Measurements from ENCODE around the gene DCAF4.
A peak's percentile ranks its signal among the peaks of the same experiment; 100 is the strongest.
"Not testable (repeated sequence)": the region's sequence is repeated elsewhere in the genome, so short reads cannot be mapped to it uniquely, and the experiment has no call there.

The DCAF4 gene

DNA sequence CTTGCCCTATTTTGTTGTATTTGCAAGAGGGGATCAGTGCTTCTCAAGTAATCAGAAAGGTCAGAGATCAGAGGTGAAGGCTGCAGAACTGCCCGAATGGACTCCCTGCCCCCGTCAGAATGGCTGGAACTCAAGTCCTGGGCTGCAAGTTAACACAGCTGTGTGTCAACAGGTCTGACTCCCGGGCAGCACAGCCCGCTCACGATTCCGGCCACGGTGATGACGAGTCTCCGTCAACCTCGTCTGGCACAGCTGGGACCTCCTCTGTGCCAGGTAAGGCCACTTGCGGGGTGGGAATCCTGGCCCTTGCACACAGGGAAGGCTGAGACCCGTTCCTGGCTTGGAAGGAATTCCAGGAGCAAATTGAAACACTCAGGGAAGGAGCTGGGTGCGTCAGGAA lies 13.4 kb downstream of the DCAF4 start:
- DNase-seq = no peak

DNA sequence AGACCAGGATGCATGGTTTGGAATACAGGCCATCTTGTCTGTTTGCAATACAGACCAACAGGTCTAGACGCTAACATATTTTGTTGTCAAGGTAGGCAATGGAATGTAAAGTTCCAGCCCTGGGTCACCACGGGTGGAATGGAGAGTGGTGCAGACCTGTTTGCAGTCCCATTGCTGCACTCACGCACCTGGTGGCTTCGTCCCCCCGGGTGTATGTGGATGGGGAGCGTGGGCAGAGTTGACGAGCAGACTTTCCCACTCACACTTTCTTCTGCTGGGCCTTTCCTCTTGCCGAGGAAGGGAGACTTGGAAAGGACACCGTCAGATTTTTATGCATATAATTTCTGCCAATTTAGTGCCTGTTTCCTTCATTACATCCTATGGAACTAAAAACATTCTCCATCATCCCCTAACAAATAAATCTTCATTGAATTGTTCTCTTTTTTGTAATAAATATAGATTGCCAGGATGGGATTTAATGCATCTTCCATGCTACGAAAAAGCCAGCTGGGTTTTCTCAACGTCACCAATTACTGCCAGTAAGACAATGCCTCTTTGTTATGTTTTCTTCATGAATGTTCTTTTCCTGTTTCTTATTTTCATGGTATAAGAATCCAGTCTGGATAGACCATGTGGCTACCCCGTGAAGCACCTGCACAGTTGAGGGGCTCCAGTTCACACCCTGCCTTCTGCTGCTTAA lies 15.2 kb downstream of the DCAF4 start:
- DNase-seq = no peak

GRCh38 chr14:72942934-72943333 lies 16.7 kb downstream of the DCAF4 start:
- DNase-seq = no peak

DNA sequence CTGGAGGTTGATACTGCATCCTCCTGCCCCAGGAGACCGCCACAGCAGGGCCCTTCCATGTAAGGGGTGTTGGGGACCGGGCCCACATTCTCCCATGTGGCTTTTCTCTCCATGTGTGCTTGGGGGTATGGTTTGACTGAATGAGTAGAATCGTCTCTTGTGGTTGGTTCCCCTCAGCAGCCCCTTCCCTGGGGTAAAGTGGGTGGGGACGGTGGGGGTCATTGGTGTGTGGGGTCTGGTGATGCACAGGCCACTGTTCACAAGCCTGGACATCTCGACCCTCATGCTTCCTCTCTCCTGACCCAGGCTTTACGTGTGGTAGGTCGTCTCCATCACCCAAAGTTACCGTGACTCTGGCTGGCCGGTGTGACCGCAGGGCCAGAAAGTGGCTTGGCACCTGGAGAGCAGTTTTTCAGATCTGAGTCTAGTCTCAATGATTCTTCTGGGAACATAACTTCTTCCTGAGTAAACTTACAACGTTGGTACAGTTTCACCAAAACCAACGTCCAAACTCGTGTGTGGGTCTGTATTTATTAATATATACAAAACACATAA lies 17.7 kb downstream of the DCAF4 start:
- no peak for DNase-seq

GRCh38 chr14:72945356-72946027 lies 19.2 kb downstream of the DCAF4 start:
- DNase-seq = no peak

GRCh38 chr14:72946491-72946890 lies 20.2 kb downstream of the DCAF4 start:
- no peak for DNase-seq

GRCh38 chr14:72947366-72948160 lies 21.3 kb downstream of the DCAF4 start:
- DNase-seq = no peak

GRCh38 chr14:72948481-72949138 lies 22.3 kb downstream of the DCAF4 start:
- DNase-seq = peak in 1 of 2 experiments; percentile 55

- no peak for DNase-seq
Measured at GRCh38 chr14:72952171-72952570, 25.9 kb downstream of the DCAF4 start.

DNA sequence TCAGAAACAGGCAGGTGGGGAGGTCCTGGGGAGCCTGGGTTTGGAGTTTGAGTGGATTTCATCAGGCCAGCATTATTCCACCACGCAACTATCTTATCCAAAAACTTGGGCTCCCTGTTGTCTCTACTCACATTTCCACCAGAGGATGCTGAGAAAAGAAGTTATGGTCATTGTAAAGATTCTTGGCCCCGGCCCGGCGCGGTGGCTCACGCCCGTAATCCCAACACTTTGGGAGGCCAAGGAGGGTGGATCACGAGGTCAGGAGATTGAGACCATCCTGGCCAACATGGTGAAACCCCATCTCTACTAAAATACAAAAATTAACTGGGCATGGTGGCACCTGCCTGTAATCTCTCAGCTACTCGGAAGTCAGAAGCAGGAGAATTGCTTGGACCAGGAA lies 30.5 kb downstream of the DCAF4 start:
- DNase-seq = not testable (repeated sequence)

GRCh38 chr14:72957213-72957612 lies 30.9 kb downstream of the DCAF4 start:
- no peak for DNase-seq

- no peak for DNase-seq
Measured at GRCh38 chr14:72958548-72958947, 32.3 kb downstream of the DCAF4 start.

DNA sequence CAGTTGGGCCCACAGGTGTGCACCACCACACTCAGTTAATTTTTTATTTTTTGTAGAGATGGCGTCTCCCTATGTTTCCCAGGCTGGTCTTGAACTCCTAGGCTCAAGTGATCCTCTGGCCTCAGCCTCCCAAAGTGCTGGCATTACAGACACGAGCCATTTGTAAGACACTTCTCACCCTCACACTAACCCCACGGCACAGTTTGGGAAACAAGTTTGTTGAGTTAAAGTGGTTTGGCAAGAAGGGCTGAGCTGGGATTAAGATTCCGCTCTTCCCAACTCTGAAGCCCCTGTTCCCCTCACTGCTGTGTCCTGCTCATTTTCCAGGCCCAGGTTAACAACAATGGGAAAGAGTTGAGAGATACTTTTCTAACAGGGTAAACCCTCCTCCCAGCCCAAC lies 34.8 kb downstream of the DCAF4 start:
- DNase-seq = not testable (repeated sequence)

GRCh38 chr14:72961579-72962335 lies 35.5 kb downstream of the DCAF4 start:
- no peak for DNase-seq

- DNase-seq = not testable (repeated sequence)
Measured at GRCh38 chr14:72962336-72962754, 36.1 kb downstream of the DCAF4 start.

- DNase-seq = no peak
Measured at GRCh38 chr14:72962829-72963312, 36.6 kb downstream of the DCAF4 start.

DNA sequence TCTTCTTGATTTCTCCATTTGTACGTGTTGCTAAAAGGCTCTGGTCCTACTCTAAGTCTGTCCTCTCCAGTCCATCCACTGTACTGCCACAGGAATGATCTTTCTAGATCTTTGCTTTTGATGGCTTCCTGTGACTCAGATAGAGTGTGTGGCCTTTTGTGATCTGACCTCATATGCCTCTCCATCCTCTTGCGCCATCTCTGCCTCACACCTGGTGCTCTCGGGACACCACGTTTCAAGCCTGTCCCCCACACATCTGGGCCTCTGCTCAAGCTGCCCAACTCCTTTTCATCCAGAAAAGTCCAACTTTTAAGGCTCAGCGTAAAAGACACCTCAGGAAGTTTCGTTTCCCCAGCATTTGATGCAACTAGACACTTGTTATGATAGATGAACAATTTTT lies 39.0 kb downstream of the DCAF4 start:
- DNase-seq = no peak

GRCh38 chr14:72966038-72966437 lies 39.8 kb downstream of the DCAF4 start:
- DNase-seq = no peak

DNA sequence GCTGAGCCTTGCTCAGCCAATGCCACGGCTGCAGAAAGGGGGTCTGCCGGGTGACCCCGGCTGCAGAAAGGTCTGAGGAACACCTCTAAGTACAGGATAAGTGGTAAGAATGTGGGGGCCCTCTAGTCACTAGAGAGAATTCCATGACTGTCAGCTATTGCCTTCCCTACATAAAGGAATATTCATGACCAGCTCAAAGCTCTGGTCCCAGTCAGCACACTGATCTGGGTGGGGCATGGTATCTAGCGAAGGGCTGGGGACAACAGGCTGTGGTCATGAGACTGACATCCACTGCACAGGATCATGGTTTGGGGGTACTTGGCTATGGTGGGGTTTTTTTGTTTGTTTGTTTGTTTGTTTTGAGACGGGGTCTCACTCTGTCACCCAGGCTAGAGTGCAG lies 42.1 kb downstream of the DCAF4 start:
- DNase-seq = no peak

DNA sequence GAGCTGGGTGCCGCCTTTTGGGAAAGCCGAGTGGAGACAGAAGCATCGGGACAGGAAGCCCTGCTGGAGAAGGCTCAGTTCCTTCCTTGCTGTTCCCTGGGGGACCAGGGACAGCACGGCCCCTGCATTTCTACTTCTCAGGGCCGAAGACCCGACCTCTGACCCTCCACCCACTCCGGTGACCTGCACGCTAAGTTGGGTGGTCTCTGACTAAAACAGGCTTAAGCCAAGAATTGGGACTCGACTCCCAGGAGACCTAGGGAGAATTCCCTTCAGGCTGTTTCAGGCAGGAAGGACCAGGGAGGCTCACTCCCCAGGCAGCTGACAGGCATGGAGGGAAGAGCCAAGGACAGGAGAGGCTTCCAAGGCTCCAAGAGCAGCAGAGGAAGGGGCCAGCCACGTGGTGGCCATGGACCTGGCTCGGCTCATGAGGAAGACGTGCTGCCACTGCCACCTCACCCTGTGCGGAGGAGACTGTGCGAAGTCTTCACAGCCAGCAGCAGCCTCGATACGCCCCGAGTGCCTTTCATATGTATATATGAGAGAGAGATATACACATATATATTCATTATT lies 43.9 kb downstream of the DCAF4 start:
- no peak for DNase-seq

DNA sequence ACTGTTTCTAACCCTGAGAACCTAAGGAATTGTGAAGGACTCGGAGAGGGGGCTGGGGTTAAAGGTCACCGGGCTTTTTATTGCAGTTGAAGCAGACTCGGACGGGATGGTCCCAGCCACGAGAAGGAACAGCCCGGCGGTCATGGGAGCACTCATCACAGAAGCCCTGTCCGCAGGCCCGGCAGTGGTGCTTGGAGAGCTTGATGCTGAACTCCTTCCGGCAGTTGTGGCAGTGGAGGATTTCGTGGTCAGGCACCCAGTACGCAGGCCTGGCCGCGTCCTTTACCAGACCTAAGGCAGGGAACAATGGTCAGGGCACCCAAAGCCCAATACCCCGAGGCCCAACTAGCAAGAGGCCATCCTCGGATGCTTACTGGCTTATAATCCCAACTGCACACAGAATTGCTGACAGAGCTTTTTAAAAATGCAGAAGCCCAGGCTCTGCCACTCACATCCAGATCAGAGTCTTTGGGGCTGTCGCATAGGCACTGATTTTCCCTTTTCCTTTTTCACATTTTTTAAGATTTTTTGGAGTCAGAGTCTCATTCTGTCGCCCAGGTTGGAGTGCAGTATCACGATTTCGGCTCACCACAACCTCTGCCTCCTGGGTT lies 44.7 kb downstream of the DCAF4 start:
- no peak for DNase-seq
